Activated CD8-positive, alpha-beta T cell treated with anti-CD3 and anti-CD28 coated beads, Interleukin-2, amount 10 ng/mL, durations not matched to agents 7 days and 5 days (primary cell): ENCODE measurements around the gene TAS2R31. TPM values are rescaled to one million over a fixed set of nuclear protein-coding genes. Genes with fewer than 3 reads are reported as not detected.

Experiments
- ATAC-seq: fragments of 150-1000 bp; cut with Tn5 transposase; one replicate; pipeline ENCODE4 v1.10.0; 2021; ENCODE audit warnings: moderate library complexity
- CTCF ChIA-PET: fragments of 350-600 bp; sonication (Branson Sonifier 250); formaldehyde crosslinking; loops from one replicate; lab custom pipeline; 2021; ENCODE audit warnings: antibody characterized with exemption; lab: Charles Lee
- POLR2A ChIA-PET: fragments of 350-600 bp; sonication (Branson Sonifier 250); formaldehyde crosslinking; loops from one replicate; lab custom pipeline; 2021; ENCODE audit warnings: antibody characterized with exemption; lab: Charles Lee
- DNase-seq: peaks from one replicate; pipeline ENCODE4 v3.0.0-alpha.2; 2020
- H3K27ac Mint-ChIP-seq: one replicate; pipeline ENCODE4 v1.8.0; 2021; ENCODE audit warnings: mild to moderate bottlenecking, mixed read lengths
- H3K27me3 Mint-ChIP-seq: one replicate; pipeline ENCODE4 v1.8.0; 2021; ENCODE audit warnings: low read depth, mixed read lengths
- H3K36me3 Mint-ChIP-seq: one replicate; pipeline ENCODE4 v1.8.0; 2021; ENCODE audit warnings: low read depth, mixed read lengths
- H3K4me1 Mint-ChIP-seq: one replicate; pipeline ENCODE4 v1.8.0; 2021; ENCODE audit warnings: low read depth, mixed read lengths
- H3K4me3 Mint-ChIP-seq: one replicate; pipeline ENCODE4 v1.8.0; 2021; ENCODE audit warnings: mild to moderate bottlenecking, mixed read lengths
- H3K9me3 Mint-ChIP-seq: one replicate; pipeline ENCODE4 v1.8.0; 2022; ENCODE audit warnings: mixed read lengths; ENCODE audit not compliant: insufficient read depth
- total RNA-seq, 2 experiments: library from RNA; stranded (reverse); gene quantifications; one replicate each; pipeline ENCODE4 v1.2.3, GENCODE V29; 2021

The TAS2R31 gene
- total RNA-seq, 2 experiments from 2014 or later: 2.2 to 3.0 TPM

DNA sequence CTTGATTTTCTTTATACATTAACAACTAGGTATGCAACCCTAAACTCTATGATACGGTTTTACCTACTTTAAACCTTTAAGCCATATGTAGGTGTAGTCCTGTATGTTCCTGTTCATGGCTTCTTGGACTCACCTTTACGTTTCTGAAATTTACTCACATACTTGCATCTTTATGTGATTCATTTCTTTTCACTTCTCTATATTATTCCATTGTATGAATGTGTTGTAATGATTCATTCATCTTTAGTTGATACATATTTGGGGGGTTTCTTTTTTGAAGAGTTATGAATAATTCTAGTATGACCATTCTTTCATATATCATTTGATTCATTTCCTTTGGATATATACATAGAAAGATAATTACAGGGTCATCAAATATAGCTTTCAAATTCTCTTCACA lies 42.1 kb downstream of the TAS2R31 start:
- DNase-seq: no peak
- peaks cover 9% of the 10 kb centered on the region for H3K27me3 Mint-ChIP-seq
- no peak overlapping the region for H3K27ac Mint-ChIP-seq
- H3K36me3 Mint-ChIP-seq: peaks cover 29% of the 10 kb centered on the region
- ChIA-PET POLR2A (no interaction called here), CTCF (no interaction called here)
- H3K4me3 Mint-ChIP-seq: no peak overlapping the region
- no peaks in the 10 kb centered on the region for H3K4me1 Mint-ChIP-seq
- peaks cover 12% of the 10 kb centered on the region for H3K9me3 Mint-ChIP-seq
- ATAC-seq: no peak

DNA sequence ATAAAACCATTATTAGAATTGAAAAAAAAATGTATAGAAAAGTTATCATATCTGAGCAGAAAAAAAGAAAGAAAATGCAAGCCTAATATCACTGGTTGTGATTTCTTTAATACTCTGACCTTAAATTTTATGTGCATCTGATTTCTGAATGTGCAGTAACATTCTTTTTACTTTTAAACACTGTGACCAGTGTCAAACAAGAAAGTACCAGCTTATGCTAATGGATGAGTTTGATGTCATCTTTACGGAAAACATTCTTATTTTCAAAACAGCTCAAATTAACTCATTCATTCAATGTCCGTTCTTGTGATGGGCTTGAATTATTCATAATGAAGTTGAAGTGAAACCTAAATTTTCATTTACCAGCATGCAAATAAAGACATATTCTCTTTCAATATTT lies 44.4 kb downstream of the TAS2R31 start, which contains the start of gene TAS2R50:
Gene TAS2R50, minus strand, starts transcription at position 101 of the 400 bp plus-strand sequence. Its CDS starts 52 bp downstream, at position 49.
- POLR2A ChIA-PET: no interaction called here
- CTCF ChIA-PET: interaction anchor here (0.7 kb wide), 1 partner anchor 213 kb away, joined by 3 read pairs; no protein-coding TSS in a partner anchor
- H3K27me3 Mint-ChIP-seq: peaks cover 12% of the 10 kb centered on the region
- DNase-seq: no peak
- no peak within 1 kb of the TSS for H3K27ac Mint-ChIP-seq
- H3K4me1 Mint-ChIP-seq: peaks cover 17% of the 10 kb centered on the region
- no peak for ATAC-seq
- peaks cover 7% of the 10 kb centered on the region for H3K9me3 Mint-ChIP-seq
- H3K4me3 Mint-ChIP-seq: no peak within 1 kb of the TSS
- H3K36me3 Mint-ChIP-seq: peaks cover 27% of the 10 kb centered on the region

DNA sequence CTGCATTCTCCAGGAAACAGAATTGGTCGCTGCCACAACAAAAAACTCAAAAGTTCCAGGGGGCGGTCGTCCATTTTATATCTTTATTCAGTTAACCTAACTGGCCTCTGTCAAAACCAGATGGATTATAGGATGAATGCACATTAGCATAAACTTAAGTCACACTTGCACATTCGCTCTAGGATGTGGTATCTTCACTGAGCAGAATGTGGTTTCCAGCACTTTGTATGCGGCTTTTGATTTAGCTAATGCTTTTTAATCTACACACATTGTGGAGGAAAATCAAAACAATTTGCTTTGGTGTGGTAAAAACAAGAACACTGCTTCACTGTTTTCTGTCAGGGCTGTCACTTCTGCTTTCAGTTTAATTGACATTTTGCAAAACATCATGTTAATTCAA lies 49.0 kb downstream of the TAS2R31 start:
- POLR2A ChIA-PET: interaction anchor here (0.8 to 1.1 kb wide), 2 partner anchors 188 to 189 kb away, joined by 4 read pairs; partner anchors contain the start of gene SMIM10L1
- Mint-ChIP-seq H3K27me3 (peaks cover 34% of the 10 kb centered on the region), H3K9me3 (no peaks in the 10 kb centered on the region), H3K36me3 (peaks cover 16% of the 10 kb centered on the region), H3K27ac (no peak overlapping the region), H3K4me1 (peaks cover 24% of the 10 kb centered on the region), H3K4me3 (peak overlapping the region; percentile 35)
- CTCF ChIA-PET: no interaction called here
- ATAC-seq (peak; percentile 90), DNase-seq (peak; percentile 80)

Other genes with a start within 250 kb of the TAS2R31 start
- gene TAS2R7, start 228.8 kb downstream of the TAS2R31 start, total RNA-seq: not detected
- gene TAS2R8, start 224.1 kb downstream of the TAS2R31 start, total RNA-seq: not detected
- not detected for gene TAS2R9, start 221.2 kb downstream of the TAS2R31 start, total RNA-seq
- not detected for gene TAS2R10, start 205.0 kb downstream of the TAS2R31 start, total RNA-seq
- 1 to 10 TPM; 1.3 to 2.9 TPM for gene PRR4, start 181.9 kb downstream of the TAS2R31 start, total RNA-seq
- gene PRH1, start 147.2 kb downstream of the TAS2R31 start, total RNA-seq: 10 to 100 TPM; 21.3 to 21.4 TPM
- 1 to 10 TPM; 1.0 to 1.1 TPM for gene TAS2R13, start 121.8 kb downstream of the TAS2R31 start, total RNA-seq
- gene PRH2, start 102.2 kb downstream of the TAS2R31 start, total RNA-seq: not detected
- 1 to 10 TPM; 2.1 to 2.4 TPM for gene TAS2R14, start 92.1 kb downstream of the TAS2R31 start, total RNA-seq
- 1 to 10 TPM in 1 of 2 experiments, under 1 TPM in 1; 0.95 to 1.4 TPM for gene TAS2R50, start 44.5 kb downstream of the TAS2R31 start, total RNA-seq
- gene TAS2R20, start 33.1 kb downstream of the TAS2R31 start, total RNA-seq: 1 to 10 TPM; 1.9 to 2.2 TPM
- gene TAS2R19, start 8.8 kb downstream of the TAS2R31 start, total RNA-seq: 1 to 10 TPM; 1.9 to 2.1 TPM
- 1 to 10 TPM; 1.4 to 1.5 TPM for gene TAS2R46, start 30.9 kb upstream of the TAS2R31 start, total RNA-seq
- 1 to 10 TPM in 1 of 2 experiments, under 1 TPM in 1; 0.73 to 1.1 TPM for gene TAS2R43, start 60.9 kb upstream of the TAS2R31 start, total RNA-seq
- gene TAS2R30, start 103.2 kb upstream of the TAS2R31 start, total RNA-seq: 1 to 10 TPM; 3.2 to 3.5 TPM
- gene SMIM10L1, start 139.8 kb upstream of the TAS2R31 start, total RNA-seq: 1 to 10 TPM; 8.9 to 9.5 TPM
- gene TAS2R42, start 155.5 kb upstream of the TAS2R31 start, total RNA-seq: not detected
- not detected for gene PRB3, start 238.3 kb upstream of the TAS2R31 start, total RNA-seq